ENCODE measurements around the gene DMRTC1B.
"Not testable (repeated sequence)": the region's sequence is repeated elsewhere in the genome, so short reads cannot be mapped to it uniquely, and the experiment has no call there.

Gene DMRTC1B

GRCh38 chrX:72776653-72777466 lies at the start of gene DMRTC1B:
Gene DMRTC1B (plus strand): TSS chrX:72776890. CDS start chrX:72845136, 68,246 bp downstream.
- not testable (repeated sequence) for DNase-seq

GRCh38 chrX:72727846-72728245 lies 48.8 kb upstream of the DMRTC1B start:
- DNase-seq, result no peak

GRCh38 chrX:72733636-72734035 lies 43.1 kb upstream of the DMRTC1B start:
- DNase-seq, result not testable (repeated sequence)

GRCh38 chrX:72735561-72735960 lies 41.1 kb upstream of the DMRTC1B start:
- DNase-seq, result no peak

GRCh38 chrX:72745546-72745945 lies 31.1 kb upstream of the DMRTC1B start:
- DNase-seq, result not testable (repeated sequence)

- not testable (repeated sequence) for DNase-seq
Observed at GRCh38 chrX:72748545-72748944, 28.1 kb upstream of the DMRTC1B start.

GRCh38 chrX:72760454-72760853 lies 16.2 kb upstream of the DMRTC1B start:
- not testable (repeated sequence) for DNase-seq

- not testable (repeated sequence) for DNase-seq
Observed at GRCh38 chrX:72777467-72777790, 739 bp downstream of the DMRTC1B start.

- DNase-seq, result not testable (repeated sequence)
Observed at GRCh38 chrX:72778146-72778545, 1.5 kb downstream of the DMRTC1B start.

- not testable (repeated sequence) for DNase-seq
Observed at GRCh38 chrX:72782560-72782959, 5.9 kb downstream of the DMRTC1B start, which contains the start of gene FAM236B. Gene FAM236B (minus strand): TSS chrX:72782660. CDS start chrX:72782560, 100 bp downstream.

GRCh38 chrX:72783365-72783936 lies 6.8 kb downstream of the DMRTC1B start:
- DNase-seq, result not testable (repeated sequence)

- not testable (repeated sequence) for DNase-seq
Observed at GRCh38 chrX:72783964-72784363, 7.3 kb downstream of the DMRTC1B start.

- not testable (repeated sequence) for DNase-seq
Observed at GRCh38 chrX:72788142-72788541, 11.5 kb downstream of the DMRTC1B start.

GRCh38 chrX:72790390-72790789 lies 13.7 kb downstream of the DMRTC1B start:
- DNase-seq, result not testable (repeated sequence)

GRCh38 chrX:72808110-72808509 lies 31.4 kb downstream of the DMRTC1B start, which contains the start of gene FAM236D:
Gene FAM236D (minus strand): TSS chrX:72808210. CDS start chrX:72808110, 100 bp downstream.
- DNase-seq, result not testable (repeated sequence)

- DNase-seq, result not testable (repeated sequence)
Observed at GRCh38 chrX:72830701-72831100, 54.0 kb downstream of the DMRTC1B start.

- not testable (repeated sequence) for DNase-seq
Observed at GRCh38 chrX:72837532-72837931, 60.8 kb downstream of the DMRTC1B start.

GRCh38 chrX:72882898-72883297 lies 106.2 kb downstream of the DMRTC1B start:
- not testable (repeated sequence) for DNase-seq

- not testable (repeated sequence) for DNase-seq
Observed at GRCh38 chrX:72889740-72890139, 113.0 kb downstream of the DMRTC1B start.

Data from activated T-cell treated with anti-CD3 and anti-CD28 coated beads, Interleukin-2, amount 50 U/mL, for 1 hour (primary cell).